Measurements from ENCODE around the gene PDE3A.

PDE3A gene

GRCh38 chr12:20474016-20474415 is 105.7 kb downstream of the PDE3A start:
- DNase-seq (ENCODE audit: low read depth), result no peak
- TF ChIP-seq CTCF (IDR thresholded peaks at IDR 0.05; ENCODE audit: control insufficient read depth, extremely low read depth, insufficient read depth), result no peak
- no peak overlapping the region for H3K4me3 ChIP-seq (ENCODE audit: low read depth, low read length)

- no peak for TF ChIP-seq CTCF (IDR thresholded peaks at IDR 0.05; ENCODE audit: control insufficient read depth, extremely low read depth, insufficient read depth)
- DNase-seq (ENCODE audit: low read depth), result no peak
- no peak overlapping the region for H3K4me3 ChIP-seq (ENCODE audit: low read depth, low read length)
Observed at GRCh38 chr12:20474443-20474842, 106.1 kb downstream of the PDE3A start.

GRCh38 chr12:20475542-20475941 is 107.2 kb downstream of the PDE3A start:
- DNase-seq (ENCODE audit: low read depth), result no peak
- H3K4me3 ChIP-seq (ENCODE audit: low read depth, low read length), result no peak overlapping the region
- TF ChIP-seq CTCF (IDR thresholded peaks at IDR 0.05; ENCODE audit: control insufficient read depth, extremely low read depth, insufficient read depth), result no peak

GRCh38 chr12:20476551-20476950 is 108.2 kb downstream of the PDE3A start:
- no peak for TF ChIP-seq CTCF (IDR thresholded peaks at IDR 0.05; ENCODE audit: control insufficient read depth, extremely low read depth, insufficient read depth)
- no peak for DNase-seq (ENCODE audit: low read depth)
- H3K4me3 ChIP-seq (ENCODE audit: low read depth, low read length), result no peak overlapping the region

- no peak for TF ChIP-seq CTCF (IDR thresholded peaks at IDR 0.05; ENCODE audit: control insufficient read depth, extremely low read depth, insufficient read depth)
- H3K4me3 ChIP-seq (ENCODE audit: low read depth, low read length), result no peak overlapping the region
- no peak for DNase-seq (ENCODE audit: low read depth)
Observed at GRCh38 chr12:20477255-20477654, 108.9 kb downstream of the PDE3A start.

GRCh38 chr12:20477672-20478071 is 109.3 kb downstream of the PDE3A start:
- no peak overlapping the region for H3K4me3 ChIP-seq (ENCODE audit: low read depth, low read length)
- DNase-seq (ENCODE audit: low read depth), result no peak
- no peak for TF ChIP-seq CTCF (IDR thresholded peaks at IDR 0.05; ENCODE audit: control insufficient read depth, extremely low read depth, insufficient read depth)

GRCh38 chr12:20482491-20483054 is 114.2 kb downstream of the PDE3A start:
- H3K4me3 ChIP-seq (ENCODE audit: low read depth, low read length), result no peak overlapping the region
- DNase-seq (ENCODE audit: low read depth), result no peak
- no peak for TF ChIP-seq CTCF (IDR thresholded peaks at IDR 0.05; ENCODE audit: control insufficient read depth, extremely low read depth, insufficient read depth)
